ENCODE measurements around the gene GPR75.

The GPR75 gene

GRCh38 chr2:53896864-53897263 lies 37.1 kb upstream of the GPR75 start:
- no peak for DNase-seq
- Histone ChIP-seq H3K27ac (no peak overlapping the region), H3K9me3 (ENCODE audit: severe bottlenecking) (no peaks in the 10 kb centered on the region), H3K36me3 (peaks cover 92% of the 10 kb centered on the region), H3K27me3 (ENCODE audit: insufficient read depth, low read depth, severe bottlenecking) (no peaks in the 10 kb centered on the region), H3K4me3 (ENCODE audit: low read depth, low read length) (no peak overlapping the region)
- no peak for TF ChIP-seq CTCF (IDR thresholded peaks at IDR 0.05; ENCODE audit: low read depth, low read length)

- no peaks in the 10 kb centered on the region for H3K9me3 ChIP-seq (ENCODE audit: severe bottlenecking)
- no peaks in the 10 kb centered on the region for H3K27me3 ChIP-seq (ENCODE audit: insufficient read depth, low read depth, severe bottlenecking)
- no peak for TF ChIP-seq CTCF (IDR thresholded peaks at IDR 0.05; ENCODE audit: low read depth, low read length)
- no peak overlapping the region for H3K27ac ChIP-seq
- no peak overlapping the region for H3K4me3 ChIP-seq (ENCODE audit: low read depth, low read length)
- H3K36me3 ChIP-seq: peaks cover 72% of the 10 kb centered on the region
- DNase-seq: no peak
These were observed 26.9 kb upstream of the GPR75 start for GRCh38 chr2:53886406-53887280.

- H3K27ac ChIP-seq: no peak overlapping the region
- TF ChIP-seq CTCF (IDR thresholded peaks at IDR 0.05; ENCODE audit: low read depth, low read length): no peak
- peaks cover 58% of the 10 kb centered on the region for H3K36me3 ChIP-seq
- no peaks in the 10 kb centered on the region for H3K27me3 ChIP-seq (ENCODE audit: insufficient read depth, low read depth, severe bottlenecking)
- no peaks in the 10 kb centered on the region for H3K9me3 ChIP-seq (ENCODE audit: severe bottlenecking)
- H3K4me3 ChIP-seq (ENCODE audit: low read depth, low read length): no peak overlapping the region
- DNase-seq: no peak
These were observed 25.1 kb upstream of the GPR75 start for GRCh38 chr2:53884883-53885282.

- no peak for TF ChIP-seq CTCF (IDR thresholded peaks at IDR 0.05; ENCODE audit: low read depth, low read length)
- Histone ChIP-seq H3K36me3 (peaks cover 39% of the 10 kb centered on the region), H3K4me3 (ENCODE audit: low read depth, low read length) (no peak overlapping the region)
These were observed 22.2 kb upstream of the GPR75 start for GRCh38 chr2:53881986-53882385.

GRCh38 chr2:53881360-53881759 lies 21.6 kb upstream of the GPR75 start:
- no peaks in the 10 kb centered on the region for H3K9me3 ChIP-seq (ENCODE audit: severe bottlenecking)
- no peak for TF ChIP-seq CTCF (IDR thresholded peaks at IDR 0.05; ENCODE audit: low read depth, low read length)
- no peak overlapping the region for H3K27ac ChIP-seq
- no peak overlapping the region for H3K4me3 ChIP-seq (ENCODE audit: low read depth, low read length)
- no peak for DNase-seq
- peaks cover 33% of the 10 kb centered on the region for H3K36me3 ChIP-seq
- no peaks in the 10 kb centered on the region for H3K27me3 ChIP-seq (ENCODE audit: insufficient read depth, low read depth, severe bottlenecking)

More at GRCh38 chr2:53881986-53882385, 22.2 kb upstream of the GPR75 start:
- Histone ChIP-seq H3K9me3 (ENCODE audit: severe bottlenecking) (no peaks in the 10 kb centered on the region), H3K27me3 (ENCODE audit: insufficient read depth, low read depth, severe bottlenecking) (no peaks in the 10 kb centered on the region), H3K27ac (no peak overlapping the region)
- DNase-seq: no peak
